ENCODE results near the gene PGM5. TPM values are rescaled to one million over a fixed set of nuclear protein-coding genes. Genes with fewer than 3 reads are reported as not detected.
"Not testable (repeated sequence)": the region's sequence is repeated elsewhere in the genome, so short reads cannot be mapped to it uniquely, and the experiment has no call there.

PGM5 gene
- polyA plus RNA-seq, 6 donors from 2014 or later: not detected

- Mint-ChIP-seq H3K4me1 (peaks cover 5 to 11% (median 6%) of the 10 kb centered on the region in 3 donors), H3K27me3 (peaks cover 4 to 13% (median 10%) of the 10 kb centered on the region in 3 donors)
- not testable (repeated sequence) for DNase-seq; H3K27ac Mint-ChIP-seq; H3K4me3 Mint-ChIP-seq; H3K36me3 Mint-ChIP-seq; ATAC-seq (ENCODE audit: low read depth in 2 of 2); H3K9me3 Mint-ChIP-seq
These were observed 40.6 kb downstream of the PGM5 start for GRCh38 chr9:68397095-68397423.

GRCh38 chr9:68397796-68398195, 41.4 kb downstream of the PGM5 start:
- not testable (repeated sequence) for H3K27ac Mint-ChIP-seq; DNase-seq; H3K36me3 Mint-ChIP-seq; H3K4me3 Mint-ChIP-seq; ATAC-seq (ENCODE audit: low read depth in 2 of 2); H3K9me3 Mint-ChIP-seq
- peaks cover 5 to 11% (median 6%) of the 10 kb centered on the region in 3 donors for H3K4me1 Mint-ChIP-seq
- H3K27me3 Mint-ChIP-seq: peaks cover 0 to 13% (median 10%) of the 10 kb centered on the region in 3 donors

DNA sequence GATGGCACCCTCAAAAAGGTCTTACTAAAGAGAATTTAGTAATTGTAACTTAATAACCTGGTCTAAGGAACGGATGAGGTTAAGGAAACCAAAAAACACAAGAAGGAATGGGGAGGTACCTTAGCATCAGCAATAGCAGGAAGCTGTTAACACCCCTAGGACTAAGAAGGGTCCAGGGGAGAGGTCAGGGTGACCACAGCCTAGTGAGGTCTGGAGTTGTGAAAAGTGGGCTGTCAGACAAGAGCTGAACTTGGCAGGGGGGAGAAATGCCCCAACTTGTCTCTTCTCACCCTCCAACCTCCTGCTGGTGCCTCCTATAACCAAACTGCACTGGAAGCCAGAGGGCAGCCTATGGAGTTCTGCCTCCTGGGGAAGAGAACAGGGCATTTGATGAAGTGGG, 41.9 kb downstream of the PGM5 start:
- not testable (repeated sequence) for ATAC-seq (ENCODE audit: low read depth in 2 of 2); H3K36me3 Mint-ChIP-seq; H3K27ac Mint-ChIP-seq; H3K9me3 Mint-ChIP-seq; H3K4me3 Mint-ChIP-seq; DNase-seq
- Mint-ChIP-seq H3K4me1 (peaks cover 5 to 11% (median 6%) of the 10 kb centered on the region in 3 donors), H3K27me3 (peaks cover 1 to 13% (median 10%) of the 10 kb centered on the region in 3 donors)

DNA sequence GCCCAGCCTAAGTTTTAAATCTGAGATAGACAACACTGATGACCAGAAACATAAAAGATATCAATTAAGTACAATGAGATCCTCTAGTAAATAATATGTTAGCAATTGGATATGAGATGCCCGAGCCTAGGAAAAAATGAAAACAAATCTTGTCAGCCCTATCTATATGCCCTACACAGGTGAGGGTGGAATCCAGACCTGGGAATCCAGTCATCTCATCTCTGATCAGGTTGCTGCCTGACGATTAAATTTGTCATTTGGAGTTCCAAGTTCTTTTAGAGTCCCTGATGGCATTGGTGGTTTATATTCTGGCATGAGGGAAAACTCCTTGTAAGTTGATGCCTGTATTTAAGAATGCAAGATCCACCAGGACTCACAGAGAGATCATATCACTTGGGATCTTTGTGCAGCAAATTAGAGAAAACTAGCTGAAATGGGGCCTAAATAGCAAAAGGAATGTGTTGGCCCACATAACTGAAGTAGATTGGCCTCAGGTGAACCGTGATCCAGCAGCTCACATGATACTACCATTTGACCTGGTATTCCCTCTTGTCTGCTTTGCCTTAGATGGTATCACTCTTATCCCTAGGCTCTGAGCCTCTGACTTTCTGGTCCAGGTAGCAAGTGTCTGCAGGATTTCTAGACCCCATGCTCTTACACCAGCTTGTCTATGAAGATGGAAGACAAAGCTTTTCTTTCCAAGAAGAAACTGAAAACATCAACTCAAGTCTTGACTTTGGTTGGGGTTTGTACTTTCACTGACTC, 48.2 kb downstream of the PGM5 start:
- Mint-ChIP-seq H3K4me1 (peaks cover 5 to 11% (median 6%) of the 10 kb centered on the region in 3 donors), H3K27me3 (peaks cover 7 to 20% (median 20%) of the 10 kb centered on the region in 3 donors)
- not testable (repeated sequence) for H3K36me3 Mint-ChIP-seq; H3K4me3 Mint-ChIP-seq; DNase-seq; H3K9me3 Mint-ChIP-seq; H3K27ac Mint-ChIP-seq; ATAC-seq (ENCODE audit: low read depth in 2 of 2)

- H3K9me3 Mint-ChIP-seq: not testable (repeated sequence)
These were observed 55.5 kb downstream of the PGM5 start for GRCh38 chr9:68411865-68412264.

GRCh38 chr9:68412754-68413153, 56.3 kb downstream of the PGM5 start:
- H3K36me3 Mint-ChIP-seq; H3K27ac Mint-ChIP-seq; H3K4me3 Mint-ChIP-seq; ATAC-seq (ENCODE audit: low read depth in 2 of 2); DNase-seq; H3K9me3 Mint-ChIP-seq; H3K4me1 Mint-ChIP-seq: not testable (repeated sequence)
- H3K27me3 Mint-ChIP-seq: peaks cover 0 to 24% (median 5%) of the 10 kb centered on the region in 3 donors

More at GRCh38 chr9:68411865-68412264, 55.5 kb downstream of the PGM5 start:
- not testable (repeated sequence) for H3K36me3 Mint-ChIP-seq; H3K27ac Mint-ChIP-seq; H3K4me1 Mint-ChIP-seq; DNase-seq; H3K4me3 Mint-ChIP-seq; ATAC-seq (ENCODE audit: low read depth in 2 of 2)
- H3K27me3 Mint-ChIP-seq: peaks cover 4 to 17% (median 5%) of the 10 kb centered on the region in 3 donors

DNA sequence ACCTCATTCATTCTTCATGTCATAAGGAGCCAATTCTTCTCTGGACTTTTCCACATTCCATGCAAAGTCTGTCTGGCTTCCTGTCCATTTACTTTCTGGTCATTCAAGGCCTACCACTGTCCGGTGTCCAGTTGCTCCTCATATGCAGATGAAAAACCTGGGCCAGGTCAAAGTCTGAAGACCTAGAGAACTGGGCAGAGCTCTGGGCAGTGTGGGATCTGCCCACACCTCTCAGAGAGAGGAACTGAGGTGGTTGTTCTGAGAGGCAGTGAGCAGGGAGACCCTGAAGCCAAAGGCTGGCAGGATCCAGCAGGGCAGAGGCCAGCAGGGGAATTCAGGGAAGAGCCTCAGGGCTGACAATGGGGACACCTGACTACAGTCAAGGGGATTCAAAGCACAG, 58.7 kb downstream of the PGM5 start:
- ATAC-seq (ENCODE audit: low read depth in 2 of 2); H3K4me3 Mint-ChIP-seq; H3K27ac Mint-ChIP-seq; DNase-seq; H3K9me3 Mint-ChIP-seq; H3K4me1 Mint-ChIP-seq; H3K36me3 Mint-ChIP-seq: not testable (repeated sequence)
- H3K27me3 Mint-ChIP-seq: peaks cover 0 to 42% (median 10%) of the 10 kb centered on the region in 3 donors

DNA sequence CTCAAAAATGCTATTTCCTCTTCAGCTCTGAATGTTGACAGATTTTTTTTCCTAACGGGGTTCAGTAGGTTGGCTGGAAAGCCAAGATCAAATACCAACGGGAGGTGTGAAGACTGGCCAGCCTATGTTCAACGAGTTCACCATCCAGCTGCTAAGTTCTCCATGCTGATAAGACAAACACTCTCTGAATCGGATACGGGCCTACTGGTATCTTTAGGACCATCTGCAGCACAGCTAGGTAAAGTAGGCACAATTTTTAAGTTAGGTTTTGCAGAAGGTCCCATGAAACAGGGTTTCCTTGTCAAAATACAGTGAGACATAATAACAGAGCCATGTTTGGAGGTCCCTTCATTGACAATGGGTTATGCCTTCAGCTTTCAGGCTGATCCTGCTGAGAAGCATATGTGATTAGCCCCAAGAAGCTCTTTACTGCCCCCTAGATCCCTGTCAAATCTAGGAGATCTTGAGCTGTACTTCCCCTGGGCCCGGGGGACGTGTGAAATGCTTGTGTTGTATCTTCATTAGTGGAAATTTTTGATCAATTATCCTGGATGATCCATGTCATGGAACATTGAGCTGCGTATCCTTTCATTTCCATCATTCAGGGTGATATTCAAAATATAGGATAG, 60.6 kb downstream of the PGM5 start:
- no peaks in the 10 kb centered on the region for H3K9me3 Mint-ChIP-seq
- H3K36me3 Mint-ChIP-seq: no peaks in the 10 kb centered on the region
- H3K4me3 Mint-ChIP-seq: no peak overlapping the region
- H3K27ac Mint-ChIP-seq: no peak overlapping the region
- no peak for DNase-seq
- ATAC-seq (ENCODE audit: low read depth in 2 of 2): no peak
- H3K4me1 Mint-ChIP-seq: no peaks in the 10 kb centered on the region
- H3K27me3 Mint-ChIP-seq: peaks cover 10 to 50% (median 19%) of the 10 kb centered on the region in 3 donors

DNA sequence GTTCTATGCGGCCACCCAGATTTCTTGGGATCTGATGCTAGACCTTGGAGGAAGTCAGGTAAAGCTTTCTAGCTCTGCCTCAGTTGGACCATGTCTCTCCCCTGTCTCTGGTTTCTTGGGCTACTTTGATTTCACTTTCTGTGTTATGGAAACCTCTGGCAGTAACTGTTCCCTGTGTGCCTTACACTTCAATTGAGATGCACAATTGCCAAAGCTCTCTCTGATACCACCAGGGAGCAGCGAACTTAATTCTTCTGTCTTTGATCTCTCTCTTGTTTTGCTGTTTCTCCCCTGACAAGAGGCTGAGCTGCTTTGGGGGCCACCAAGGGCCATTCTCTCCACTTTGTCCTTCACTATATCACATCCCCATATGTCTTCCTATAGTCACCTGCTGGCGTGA, 61.4 kb downstream of the PGM5 start:
- H3K27ac Mint-ChIP-seq: no peak overlapping the region
- H3K27me3 Mint-ChIP-seq: peaks cover 16 to 52% (median 19%) of the 10 kb centered on the region in 3 donors
- no peaks in the 10 kb centered on the region for H3K36me3 Mint-ChIP-seq
- no peak overlapping the region for H3K4me3 Mint-ChIP-seq
- DNase-seq (no peak), ATAC-seq (ENCODE audit: low read depth in 2 of 2) (no peak)
- H3K4me1 Mint-ChIP-seq: no peaks in the 10 kb centered on the region
- peaks cover 0 to 2% (median 0%) of the 10 kb centered on the region in 7 donors for H3K9me3 Mint-ChIP-seq

DNA sequence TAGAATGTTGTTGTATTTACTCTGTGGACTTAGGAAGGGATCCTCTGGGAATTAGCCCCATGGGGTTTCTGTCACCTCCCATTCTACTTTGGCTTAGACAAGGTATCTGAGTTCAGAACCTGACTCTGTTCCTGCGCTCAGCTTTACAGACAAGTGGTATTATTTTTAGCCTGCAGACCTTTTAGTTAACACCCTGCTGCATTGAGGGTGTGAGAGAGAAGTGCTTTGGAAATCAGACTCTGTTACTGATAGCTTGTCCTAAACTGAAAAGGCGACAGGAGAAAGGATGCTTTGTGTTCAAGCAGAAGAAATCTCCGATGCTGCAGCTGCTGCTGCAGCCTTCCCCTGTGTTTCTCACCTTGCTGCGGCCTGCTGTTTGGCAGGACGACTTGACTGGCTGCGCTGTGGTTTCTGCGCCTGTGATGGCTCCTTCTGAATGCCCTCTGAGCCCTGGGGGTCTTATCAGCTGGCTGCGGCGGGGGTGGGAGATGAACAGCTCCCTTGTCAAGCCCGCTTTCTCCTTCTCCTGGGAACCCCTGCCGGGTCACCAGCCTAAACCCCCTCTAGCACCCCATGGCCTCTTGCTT, 61.9 kb downstream of the PGM5 start:
- ATAC-seq (ENCODE audit: low read depth in 2 of 2): no peak
- no peak overlapping the region for H3K4me3 Mint-ChIP-seq
- H3K27ac Mint-ChIP-seq: no peak overlapping the region
- H3K9me3 Mint-ChIP-seq: peaks cover 0 to 7% (median 0%) of the 10 kb centered on the region in 7 donors
- peaks cover 21 to 58% (median 21%) of the 10 kb centered on the region in 3 donors for H3K27me3 Mint-ChIP-seq
- no peaks in the 10 kb centered on the region for H3K36me3 Mint-ChIP-seq
- no peak for DNase-seq
- H3K4me1 Mint-ChIP-seq: no peaks in the 10 kb centered on the region

- Mint-ChIP-seq H3K9me3 (peaks cover 0 to 7% (median 3%) of the 10 kb centered on the region in 7 donors), H3K27me3 (peaks cover 33 to 71% (median 34%) of the 10 kb centered on the region in 3 donors), H3K36me3 (no peaks in the 10 kb centered on the region)
These were observed 63.5 kb downstream of the PGM5 start for GRCh38 chr9:68419901-68420300.

DNA sequence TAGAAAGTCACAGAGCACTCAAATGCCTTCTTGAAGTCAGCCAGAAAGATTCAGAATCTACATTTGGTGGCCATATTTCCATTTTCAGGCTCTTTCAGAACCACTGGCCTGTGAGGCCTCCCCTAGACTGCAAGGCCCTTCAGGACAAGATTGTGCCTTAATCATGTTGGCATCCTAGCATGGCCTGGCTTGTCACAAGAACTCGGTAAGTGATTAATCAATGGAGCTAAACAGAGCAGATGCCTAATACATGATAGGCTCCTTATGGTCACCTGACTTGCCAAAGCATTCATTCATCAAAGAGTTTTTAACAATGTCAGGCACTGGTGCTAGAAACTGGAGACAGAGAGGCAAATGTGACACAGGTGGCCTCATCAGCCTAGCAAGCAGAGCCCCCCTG, 70.3 kb downstream of the PGM5 start:
- Mint-ChIP-seq H3K4me1 (no peaks in the 10 kb centered on the region), H3K9me3 (peaks cover 0 to 7% (median 3%) of the 10 kb centered on the region in 7 donors), H3K36me3 (no peaks in the 10 kb centered on the region), H3K27me3 (peaks cover 24 to 39% (median 35%) of the 10 kb centered on the region in 3 donors), H3K4me3 (no peak overlapping the region), H3K27ac (peak overlapping the region in 1 of 6 donors; percentile 9)
- ATAC-seq (ENCODE audit: low read depth in 2 of 2): no peak
- no peak for DNase-seq

More at GRCh38 chr9:68419901-68420300, 63.5 kb downstream of the PGM5 start:
- Mint-ChIP-seq H3K27ac (no peak overlapping the region), H3K4me1 (no peaks in the 10 kb centered on the region), H3K4me3 (no peak overlapping the region)
- ATAC-seq (ENCODE audit: low read depth in 2 of 2) (no peak), DNase-seq (no peak)

DNA sequence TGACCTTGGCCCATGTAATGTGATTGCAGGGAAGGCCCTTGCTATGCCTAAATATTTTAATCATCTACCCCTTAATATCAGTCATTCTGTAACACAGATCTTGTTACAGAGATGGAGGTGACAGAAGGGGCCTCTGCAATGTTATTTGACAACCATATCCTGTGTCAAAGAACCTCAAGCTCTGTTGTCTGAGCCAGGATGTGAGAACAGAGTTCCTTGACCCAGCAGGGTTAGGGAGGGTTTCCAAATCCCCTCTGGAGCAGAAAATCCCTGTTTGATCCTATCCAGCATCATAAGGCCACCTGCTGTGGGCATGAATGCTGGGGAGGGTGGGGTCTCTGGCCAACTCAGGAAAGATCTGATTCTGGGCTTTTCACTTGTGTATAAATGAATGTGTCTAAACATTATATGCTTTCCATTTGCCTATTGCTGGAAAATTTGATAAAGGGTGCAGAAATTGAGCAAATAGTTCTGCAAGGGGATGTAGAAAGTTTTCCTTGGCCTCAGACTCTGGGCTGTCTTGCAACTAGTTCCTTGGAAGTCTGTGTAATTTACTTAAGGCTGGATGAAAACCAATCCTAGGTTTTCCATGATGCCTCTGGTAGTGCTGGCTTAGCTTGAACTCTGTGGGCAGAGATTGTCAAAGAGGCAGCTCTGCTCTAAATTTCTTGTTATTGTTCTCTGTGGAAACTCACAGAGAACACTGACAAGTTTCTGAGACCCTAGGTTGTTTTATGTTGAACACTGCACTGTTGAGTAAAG, 71.0 kb downstream of the PGM5 start:
- ATAC-seq (ENCODE audit: low read depth in 2 of 2): no peak
- Mint-ChIP-seq H3K4me3 (no peak overlapping the region), H3K4me1 (no peaks in the 10 kb centered on the region), H3K27ac (no peak overlapping the region), H3K27me3 (peaks cover 24 to 37% (median 35%) of the 10 kb centered on the region in 3 donors), H3K9me3 (peaks cover 0 to 7% (median 3%) of the 10 kb centered on the region in 7 donors), H3K36me3 (no peaks in the 10 kb centered on the region)
- DNase-seq: no peak
